ENCODE data around the gene PHYHD1.

GRCh38 chr9:128911529-128912035 is 9.2 kb upstream of the PHYHD1 start:
- TF ChIP-seq CHCHD3 (CRISPR knock-in tag; IDR thresholded peaks at IDR 0.05) (no peak), CTCF (CRISPR knock-in tag; IDR thresholded peaks at IDR 0.05) (no peak), ZFP36 (IDR thresholded peaks at IDR 0.05; ENCODE audit: borderline replicate concordance, low read depth, low read length, partially characterized antibody) (no peak), ZNF75D (CRISPR knock-in tag; IDR thresholded peaks at IDR 0.05; ENCODE audit: borderline replicate concordance) (no peak), NFYB (CRISPR knock-in tag; IDR thresholded peaks at IDR 0.05) (no peak), NRL (CRISPR knock-in tag; IDR thresholded peaks at IDR 0.05; ENCODE audit: borderline replicate concordance) (no peak), ZNF850 (CRISPR knock-in tag; conservative IDR thresholded peaks at IDR 0.05) (no peak), ZNF207 (IDR thresholded peaks at IDR 0.05; ENCODE audit: borderline replicate concordance) (no peak)
- TF ChIP-seq, protein P1, sequence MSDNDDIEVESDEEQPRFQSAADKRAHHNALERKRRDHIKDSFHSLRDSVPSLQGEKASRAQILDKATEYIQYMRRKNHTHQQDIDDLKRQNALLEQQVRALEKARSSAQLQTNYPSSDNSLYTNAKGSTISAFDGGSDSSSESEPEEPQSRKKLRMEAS (IDR thresholded peaks at IDR 0.05), result no peak
